Astrocyte (in vitro differentiated cells and primary cell): ENCODE measurements around the gene FGFRL1.

ENCODE experiments used
- CTCF ChIP-seq: IDR thresholded peaks from 2 replicates; pipeline ENCODE4 v1.5.1; 2011; ENCODE audit warnings: low read depth, mild to moderate bottlenecking, inconsistent platforms, low read length, moderate library complexity; ENCODE audit not compliant: insufficient read depth
- EZH2 ChIP-seq: IDR thresholded peaks from 2 replicates; pipeline ENCODE4 v1.6.1; 2012; ENCODE audit warnings: mild to moderate bottlenecking, low read length, inconsistent platforms; ENCODE audit not compliant: insufficient read depth

DNA sequence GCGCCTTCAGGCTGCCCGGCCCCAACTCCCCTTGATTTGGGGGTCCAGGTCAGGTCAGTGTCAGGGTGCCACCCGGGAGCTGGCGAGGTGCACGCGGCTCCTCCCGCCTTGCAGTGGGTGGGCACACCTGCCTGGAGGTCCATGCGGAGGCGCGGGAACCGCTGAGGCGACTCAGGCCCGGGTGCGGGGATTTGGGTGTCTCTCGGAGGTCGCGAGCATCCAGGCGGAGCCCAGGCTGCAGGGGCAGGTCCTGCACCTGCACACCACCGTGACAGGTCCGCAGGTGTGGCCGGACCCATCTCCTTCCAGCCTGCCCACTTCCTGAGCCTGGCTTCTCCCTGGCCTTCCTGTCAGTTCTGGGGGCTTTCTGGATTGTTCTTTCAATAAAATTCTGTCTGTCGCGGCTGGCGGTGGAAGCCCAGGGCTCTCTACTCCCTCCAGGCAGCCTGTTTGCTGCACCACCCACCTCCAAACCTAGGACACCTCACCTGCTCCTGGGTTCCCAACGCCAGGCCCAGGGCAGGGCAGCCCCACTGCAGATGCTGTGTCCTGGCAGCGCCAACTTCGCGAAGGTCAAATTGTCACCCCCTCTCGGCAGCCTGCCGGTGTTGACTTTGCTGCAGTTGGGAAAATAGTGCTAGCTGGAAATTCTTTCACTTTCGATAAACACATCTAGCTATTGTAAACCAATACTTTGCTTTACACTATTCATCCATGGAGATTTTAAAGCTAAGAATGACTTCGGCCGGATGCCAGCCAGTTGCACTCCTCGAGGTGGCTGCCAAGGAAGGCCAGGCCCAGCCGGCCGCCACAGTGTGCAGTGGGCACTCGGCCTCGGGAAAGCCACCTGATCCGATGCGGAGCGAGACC lies 35.9 kb downstream of the FGFRL1 start:
- no peak for TF ChIP-seq CTCF
- no peak for TF ChIP-seq EZH2
